GM18498 (cell line): Measurements from ENCODE around the gene PSG6.
"Not testable (repeated sequence)": the region's sequence is repeated elsewhere in the genome, so short reads cannot be mapped to it uniquely, and the experiment has no call there.

ENCODE experiments used
- ATAC-seq: cut with Tn5 transposase; IDR thresholded peaks from one replicate; pipeline ENCODE4 v1.9.1; 2021; ENCODE audit warnings: mild to moderate bottlenecking, moderate library complexity; ENCODE audit not compliant: unreplicated experiment

The PSG6 gene

DNA sequence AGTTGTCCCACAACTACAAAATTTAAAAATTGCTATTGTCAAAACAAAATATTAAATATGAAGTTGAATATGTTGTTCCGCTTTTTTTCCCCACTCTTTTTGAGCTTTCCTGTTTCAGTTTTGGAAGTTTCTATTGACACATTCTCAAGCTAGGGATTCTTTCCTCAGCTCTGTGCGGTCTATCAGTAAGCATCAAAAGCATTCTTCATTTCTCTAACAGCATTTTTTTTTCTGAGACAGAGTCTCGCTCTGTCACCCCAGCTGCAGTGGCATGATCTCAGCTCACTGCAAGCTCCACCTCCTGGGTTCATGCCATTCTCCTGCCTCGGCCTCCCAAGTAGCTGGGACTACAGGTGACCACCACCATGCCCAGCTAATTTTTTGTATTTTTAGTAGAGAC is 4.8 kb downstream of the PSG6 start:
- not testable (repeated sequence) for ATAC-seq

DNA sequence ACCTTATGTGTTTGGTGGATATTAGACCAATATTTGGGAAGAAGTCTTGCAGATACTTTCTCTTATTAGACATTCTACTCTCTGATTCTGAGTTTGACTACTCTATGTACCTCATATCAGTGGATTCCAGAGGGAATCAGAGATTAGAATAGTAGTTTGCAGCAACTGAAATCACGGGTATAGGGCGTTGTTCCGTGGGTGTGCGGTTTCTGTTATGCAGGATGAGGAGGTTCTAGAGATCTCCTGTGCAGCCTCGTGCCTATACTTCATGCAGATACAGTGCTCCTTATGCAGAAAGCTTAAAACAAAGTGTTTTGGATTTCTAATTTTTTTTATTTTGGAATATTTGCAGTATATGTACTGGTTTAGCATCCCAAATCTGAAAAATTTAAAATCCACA is 6.0 kb downstream of the PSG6 start:
- ATAC-seq = not testable (repeated sequence)

- ATAC-seq = not testable (repeated sequence)
Measured at GRCh38 chr19:42906162-42906561, 11.5 kb downstream of the PSG6 start.

- not testable (repeated sequence) for ATAC-seq
Measured at GRCh38 chr19:42900561-42900960, 17.1 kb downstream of the PSG6 start.

GRCh38 chr19:42899674-42900073 is 18.0 kb downstream of the PSG6 start:
- ATAC-seq = not testable (repeated sequence)

GRCh38 chr19:42899110-42899509 is 18.6 kb downstream of the PSG6 start:
- not testable (repeated sequence) for ATAC-seq

DNA sequence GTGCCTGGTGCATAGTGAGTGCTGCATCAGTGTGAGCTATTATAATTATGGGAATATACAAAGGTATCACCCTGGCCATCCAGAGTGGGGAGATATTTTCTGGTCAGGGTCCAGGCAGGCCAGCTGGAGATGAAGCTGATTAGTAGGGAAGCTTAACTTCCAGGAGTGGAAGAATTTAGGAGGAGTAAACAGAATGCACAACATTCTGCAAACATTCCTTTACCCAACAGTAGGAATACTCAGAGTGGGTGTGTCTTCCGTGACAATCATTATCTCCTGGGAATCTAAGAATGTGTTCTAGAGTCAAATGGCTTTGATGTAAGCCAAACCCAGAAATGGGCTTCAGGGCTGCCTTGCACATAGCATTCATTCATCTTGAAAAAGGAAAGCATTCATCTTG is 19.0 kb downstream of the PSG6 start:
- ATAC-seq = not testable (repeated sequence)

GRCh38 chr19:42897729-42898128 is 20.0 kb downstream of the PSG6 start:
- ATAC-seq = not testable (repeated sequence)

- not testable (repeated sequence) for ATAC-seq
Measured at GRCh38 chr19:42890446-42890845, 27.2 kb downstream of the PSG6 start.

- not testable (repeated sequence) for ATAC-seq
Measured at GRCh38 chr19:42887876-42888445, 29.7 kb downstream of the PSG6 start.

GRCh38 chr19:42882730-42883129 is 35.0 kb downstream of the PSG6 start:
- not testable (repeated sequence) for ATAC-seq

- not testable (repeated sequence) for ATAC-seq
Measured at GRCh38 chr19:42882010-42882409, 35.7 kb downstream of the PSG6 start.

GRCh38 chr19:42881279-42881678 is 36.4 kb downstream of the PSG6 start:
- not testable (repeated sequence) for ATAC-seq

DNA sequence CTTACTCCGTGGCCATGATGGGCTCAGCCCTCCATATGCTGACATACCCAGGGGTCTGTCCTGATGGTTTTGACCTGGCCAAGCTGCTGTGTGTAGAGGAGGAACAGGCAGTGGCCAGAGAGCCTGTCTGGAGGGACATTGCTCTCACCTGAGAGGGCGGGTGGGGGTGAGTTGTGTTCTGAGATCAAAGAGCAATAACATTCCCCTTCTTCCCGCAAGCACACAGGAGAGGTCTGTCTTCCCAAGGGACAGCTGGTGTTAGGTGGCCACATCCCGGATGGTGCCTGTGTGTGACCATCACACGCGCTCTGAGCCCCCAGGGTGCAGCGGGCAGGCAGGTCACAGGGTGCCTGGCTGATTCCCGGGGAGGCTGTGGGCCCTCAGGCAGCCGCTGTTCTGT is 37.1 kb downstream of the PSG6 start:
- not testable (repeated sequence) for ATAC-seq

- ATAC-seq = no peak
Measured at GRCh38 chr19:42879613-42880012, 38.1 kb downstream of the PSG6 start, which contains the start of gene PSG1. PSG1 (minus strand) TSS chr19:42879713; CDS start chr19:42879581, 132 bp downstream.

DNA sequence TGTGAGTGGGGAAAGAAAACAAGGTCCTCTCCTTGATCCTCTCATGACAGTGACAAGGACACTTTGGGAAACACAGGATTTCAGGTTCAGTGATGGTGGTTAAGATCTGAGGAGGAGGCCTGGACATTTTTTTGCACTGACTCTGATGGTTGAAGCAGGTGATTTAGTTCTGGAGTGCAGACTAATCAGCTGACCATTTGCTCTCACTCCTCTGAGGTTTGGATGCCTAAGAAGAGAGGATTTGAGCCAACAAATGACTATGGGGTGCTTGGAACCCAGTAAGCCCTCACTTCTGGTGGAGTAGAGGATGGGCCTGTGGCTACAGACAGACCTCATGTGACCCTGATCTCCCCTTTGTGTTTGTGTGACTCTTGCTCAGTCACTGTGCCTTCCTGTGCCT is 41.1 kb downstream of the PSG6 start:
- not testable (repeated sequence) for ATAC-seq

- ATAC-seq = not testable (repeated sequence)
Measured at GRCh38 chr19:42875881-42876280, 41.8 kb downstream of the PSG6 start.

- not testable (repeated sequence) for ATAC-seq
Measured at GRCh38 chr19:42874901-42875813, 42.5 kb downstream of the PSG6 start.

GRCh38 chr19:42874136-42874535 is 43.6 kb downstream of the PSG6 start:
- ATAC-seq = not testable (repeated sequence)

DNA sequence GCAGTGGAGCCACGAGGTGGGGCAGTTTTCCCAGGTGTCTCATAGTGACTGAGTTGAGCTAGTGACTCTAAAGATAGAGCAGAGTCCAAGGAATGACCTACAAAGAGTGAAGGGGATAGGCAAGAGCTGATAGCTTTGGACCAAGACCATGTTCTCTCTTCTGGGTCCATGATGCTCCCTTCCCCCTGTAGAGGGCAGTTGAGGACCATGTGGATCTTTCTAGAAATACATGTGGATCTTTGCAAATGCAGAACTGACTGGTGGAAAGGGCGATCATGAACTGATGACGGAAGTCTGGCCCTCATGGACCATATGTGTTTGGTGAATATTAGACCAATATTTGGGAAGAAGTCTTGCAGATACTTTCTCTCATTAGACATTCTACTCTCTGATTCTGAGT is 45.1 kb downstream of the PSG6 start:
- ATAC-seq = no peak

- no peak for ATAC-seq
Measured at GRCh38 chr19:42857544-42857867, 60.2 kb downstream of the PSG6 start.
